Parathyroid adenoma (tissue), 2 donors: ENCODE data around the gene PMPCA.

ENCODE experiments used
- H2AFZ ChIP-seq: fragments of 300-600 bp; sonication (generic); one replicate; pipeline ENCODE4 v1.7.0; 2017; ENCODE audit warnings: antibody characterized with exemption, mild to moderate bottlenecking
- H3K27ac ChIP-seq: fragments of 300-600 bp; sonication (generic); one replicate; pipeline ENCODE4 v1.7.0; 2017
- H3K27me3 ChIP-seq: fragments of 300-600 bp; sonication (generic); one replicate; pipeline ENCODE4 v1.7.0; 2017; ENCODE audit warnings: low read length; ENCODE audit not compliant: control insufficient read depth, insufficient read depth
- H3K36me3 ChIP-seq: fragments of 300-600 bp; sonication (generic); one replicate; pipeline ENCODE4 v1.7.0; 2017; ENCODE audit warnings: low read length; ENCODE audit not compliant: control insufficient read depth, insufficient read depth
- H3K4me1 ChIP-seq: fragments of 300-600 bp; sonication (generic); one replicate; pipeline ENCODE4 v1.7.0; 2017; ENCODE audit warnings: control low read depth
- H3K4me2 ChIP-seq: fragments of 300-600 bp; sonication (generic); one replicate; pipeline ENCODE4 v1.7.0; 2017; ENCODE audit warnings: low read length
- H3K4me3 ChIP-seq: fragments of 300-600 bp; sonication (generic); one replicate; pipeline ENCODE4 v1.7.0; 2017; ENCODE audit warnings: low read depth, low read length
- H3K79me2 ChIP-seq: fragments of 300-600 bp; sonication (generic); one replicate; pipeline ENCODE4 v1.7.0; 2017; ENCODE audit warnings: control low read depth
- H3K9ac ChIP-seq: fragments of 300-600 bp; sonication (generic); one replicate; pipeline ENCODE4 v1.7.0; 2017; ENCODE audit warnings: mild to moderate bottlenecking
- H3K9me3 ChIP-seq: fragments of 300-600 bp; sonication (generic); one replicate; pipeline ENCODE4 v1.7.0; 2017; ENCODE audit warnings: low read length; ENCODE audit not compliant: control insufficient read depth
- TF ChIP-seq, protein P1 (sequence below): fragments of 300-600 bp; sonication (generic); IDR thresholded peaks from one replicate; pipeline ENCODE4 v1.7.0; 2017; ENCODE audit warnings: antibody characterized with exemption, mild to moderate bottlenecking
- donor health status: primary hyperparathyroidism.

The PMPCA gene

DNA sequence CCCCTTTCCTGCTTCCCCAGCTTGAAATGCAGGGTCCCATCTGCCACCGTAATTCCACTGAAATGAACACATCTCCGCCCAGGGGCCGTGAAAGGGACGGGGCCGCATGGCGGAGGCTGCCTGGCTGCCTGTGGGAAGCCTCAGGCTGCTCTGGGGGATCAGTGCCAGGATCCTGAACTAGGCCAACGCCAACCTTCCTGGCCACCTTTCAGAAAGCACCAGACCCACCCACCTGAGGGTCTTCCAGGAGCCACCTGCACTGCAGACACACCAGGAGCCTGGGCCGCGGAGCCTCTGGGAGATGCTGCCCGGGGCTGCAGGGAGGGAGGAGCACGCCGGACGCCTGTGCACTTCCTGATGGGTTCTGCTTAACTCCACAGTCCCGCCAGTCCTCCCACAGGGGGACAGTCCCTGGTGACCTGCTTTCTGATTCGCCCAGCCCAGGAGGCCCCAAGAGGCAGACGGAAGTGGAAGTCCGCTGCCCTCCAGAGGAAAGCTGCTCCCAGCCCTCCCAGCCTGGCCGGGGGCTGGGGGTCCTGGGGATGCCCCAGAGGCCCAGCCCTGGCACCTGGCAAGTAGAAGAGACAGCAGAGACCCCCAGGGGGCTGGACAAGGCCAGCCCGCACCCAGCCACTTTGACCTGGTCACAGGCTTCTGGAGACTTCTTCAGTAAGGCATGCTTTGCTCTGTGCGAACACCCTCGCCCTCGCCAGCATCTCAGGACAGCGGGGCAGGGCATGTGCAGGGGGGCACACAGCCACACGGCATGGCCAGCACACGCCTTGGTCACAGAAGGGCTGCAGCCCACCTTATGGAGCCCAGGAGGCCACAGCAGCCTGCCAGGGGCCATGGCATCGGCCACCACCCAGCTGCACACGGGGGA lies 36.9 kb upstream of the PMPCA start, which contains the start of gene CARD9:
CARD9 (minus strand) TSS at position 370 of the 883 bp plus-strand sequence. CDS start 1,591 bp downstream, outside the sequence.
- H3K4me2 ChIP-seq = no peak within 1 kb of the TSS
- no peaks in the 10 kb centered on the region for H3K27me3 ChIP-seq
- TF ChIP-seq, protein P1, sequence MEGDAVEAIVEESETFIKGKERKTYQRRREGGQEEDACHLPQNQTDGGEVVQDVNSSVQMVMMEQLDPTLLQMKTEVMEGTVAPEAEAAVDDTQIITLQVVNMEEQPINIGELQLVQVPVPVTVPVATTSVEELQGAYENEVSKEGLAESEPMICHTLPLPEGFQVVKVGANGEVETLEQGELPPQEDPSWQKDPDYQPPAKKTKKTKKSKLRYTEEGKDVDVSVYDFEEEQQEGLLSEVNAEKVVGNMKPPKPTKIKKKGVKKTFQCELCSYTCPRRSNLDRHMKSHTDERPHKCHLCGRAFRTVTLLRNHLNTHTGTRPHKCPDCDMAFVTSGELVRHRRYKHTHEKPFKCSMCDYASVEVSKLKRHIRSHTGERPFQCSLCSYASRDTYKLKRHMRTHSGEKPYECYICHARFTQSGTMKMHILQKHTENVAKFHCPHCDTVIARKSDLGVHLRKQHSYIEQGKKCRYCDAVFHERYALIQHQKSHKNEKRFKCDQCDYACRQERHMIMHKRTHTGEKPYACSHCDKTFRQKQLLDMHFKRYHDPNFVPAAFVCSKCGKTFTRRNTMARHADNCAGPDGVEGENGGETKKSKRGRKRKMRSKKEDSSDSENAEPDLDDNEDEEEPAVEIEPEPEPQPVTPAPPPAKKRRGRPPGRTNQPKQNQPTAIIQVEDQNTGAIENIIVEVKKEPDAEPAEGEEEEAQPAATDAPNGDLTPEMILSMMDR = no peak
- no peaks in the 10 kb centered on the region for H3K79me2 ChIP-seq
- no peak within 1 kb of the TSS for H3K9ac ChIP-seq
- no peak within 1 kb of the TSS for H3K4me3 ChIP-seq
- no peak within 1 kb of the TSS for H3K27ac ChIP-seq
- no peaks in the 10 kb centered on the region for H3K36me3 ChIP-seq
- H3K4me1 ChIP-seq = peaks cover 7% of the 10 kb centered on the region
- H3K9me3 ChIP-seq = no peaks in the 10 kb centered on the region
- no peak within 1 kb of the TSS for H2AFZ ChIP-seq

DNA sequence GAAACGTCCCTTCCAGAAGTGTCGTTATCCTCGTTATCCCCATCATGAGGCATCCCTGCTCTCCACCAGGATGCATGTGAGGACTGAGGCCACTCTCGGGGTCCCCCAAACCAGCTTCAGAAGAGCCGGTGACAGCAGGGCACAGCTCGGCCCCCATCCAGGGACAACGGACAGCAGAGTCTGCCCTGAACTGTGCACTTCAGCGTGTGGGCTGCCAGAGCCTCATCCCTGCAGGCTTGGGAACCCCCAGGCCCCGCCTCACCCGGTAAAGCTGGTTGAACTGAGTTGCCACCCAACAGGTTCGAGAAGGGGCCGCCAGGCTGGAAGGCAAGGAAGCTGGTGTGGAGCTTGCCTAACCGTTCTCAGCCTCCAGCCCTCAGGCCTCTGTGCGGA lies 36.3 kb upstream of the PMPCA start:
- H3K4me3 ChIP-seq = no peak overlapping the region
- H3K36me3 ChIP-seq = no peaks in the 10 kb centered on the region
- no peak overlapping the region for H3K4me2 ChIP-seq
- peaks cover 7% of the 10 kb centered on the region for H3K4me1 ChIP-seq
- H3K9ac ChIP-seq = no peak overlapping the region
- no peaks in the 10 kb centered on the region for H3K79me2 ChIP-seq
- H3K9me3 ChIP-seq = no peaks in the 10 kb centered on the region
- TF ChIP-seq, protein P1 = no peak
- no peak overlapping the region for H3K27ac ChIP-seq
- H2AFZ ChIP-seq = no peak overlapping the region
- no peaks in the 10 kb centered on the region for H3K27me3 ChIP-seq

DNA sequence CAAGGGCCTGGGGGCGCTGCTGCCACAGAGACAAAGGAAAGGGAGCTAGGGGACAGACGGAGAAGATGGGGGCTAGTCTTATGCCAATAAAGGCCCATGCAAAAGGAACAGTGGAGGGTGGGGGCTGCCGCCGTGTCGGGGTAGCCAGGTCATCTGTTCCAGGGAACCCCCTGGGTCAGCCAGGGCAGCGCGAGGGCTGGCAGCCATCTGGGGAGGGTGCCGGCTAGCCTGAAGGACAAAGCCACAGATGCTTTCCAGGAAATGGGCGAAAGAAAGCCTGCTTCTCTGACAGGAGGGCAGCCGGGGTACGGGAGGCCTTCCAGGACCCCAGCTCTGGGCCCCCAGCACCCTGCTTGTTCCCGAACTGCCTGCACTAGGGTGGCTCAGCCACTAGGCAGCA lies 35.4 kb upstream of the PMPCA start:
- no peaks in the 10 kb centered on the region for H3K9me3 ChIP-seq
- H2AFZ ChIP-seq = no peak overlapping the region
- H3K79me2 ChIP-seq = no peaks in the 10 kb centered on the region
- no peaks in the 10 kb centered on the region for H3K27me3 ChIP-seq
- no peak overlapping the region for H3K27ac ChIP-seq
- H3K4me3 ChIP-seq = no peak overlapping the region
- no peak overlapping the region for H3K9ac ChIP-seq
- TF ChIP-seq, protein P1 = no peak
- peaks cover 7% of the 10 kb centered on the region for H3K4me1 ChIP-seq
- no peak overlapping the region for H3K4me2 ChIP-seq
- H3K36me3 ChIP-seq = no peaks in the 10 kb centered on the region

DNA sequence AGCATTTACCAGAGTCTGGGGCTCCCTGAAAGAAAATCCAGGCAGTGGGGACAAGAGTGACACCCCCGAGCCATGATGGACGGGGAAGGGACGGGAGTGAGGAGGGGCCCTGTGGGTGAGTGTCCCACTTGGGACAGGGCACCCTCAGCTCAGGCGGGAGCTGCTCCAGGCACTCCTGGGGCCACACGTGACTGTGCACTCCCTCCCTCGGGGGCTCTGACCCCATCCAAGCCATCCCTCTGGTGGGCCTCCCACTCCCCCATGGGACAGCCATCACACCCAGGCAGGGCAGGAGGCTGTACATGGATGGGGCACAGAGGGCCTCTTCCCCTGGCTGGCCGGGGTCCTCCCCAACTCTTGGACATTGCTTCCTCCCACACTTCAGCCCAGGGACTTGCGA lies 34.0 kb upstream of the PMPCA start:
- TF ChIP-seq, protein P1 = no peak
- Histone ChIP-seq H3K36me3 (no peaks in the 10 kb centered on the region), H3K4me1 (peaks cover 3% of the 10 kb centered on the region), H3K4me2 (no peak overlapping the region), H2AFZ (no peak overlapping the region), H3K9ac (no peak overlapping the region), H3K79me2 (no peaks in the 10 kb centered on the region), H3K9me3 (no peaks in the 10 kb centered on the region), H3K27me3 (no peaks in the 10 kb centered on the region), H3K27ac (no peak overlapping the region), H3K4me3 (no peak overlapping the region)
